GM18870 (cell line): ENCODE measurements around the gene MT1H.
A peak's percentile ranks its signal among the peaks of the same experiment; 100 is the strongest.
"Not testable (repeated sequence)": the region's sequence is repeated elsewhere in the genome, so short reads cannot be mapped to it uniquely, and the experiment has no call there.

ENCODE experiments used
- ATAC-seq: cut with Tn5 transposase; IDR thresholded peaks from one replicate; pipeline ENCODE4 v1.9.1; 2021; ENCODE audit warnings: moderate library complexity; ENCODE audit not compliant: unreplicated experiment

The MT1H gene

GRCh38 chr16:56662357-56663354 lies 7.0 kb upstream of the MT1H start:
- ATAC-seq, result no peak

GRCh38 chr16:56664506-56664905 lies 5.1 kb upstream of the MT1H start:
- no peak for ATAC-seq

- ATAC-seq, result not testable (repeated sequence)
Observed at GRCh38 chr16:56665286-56666261, 4.0 kb upstream of the MT1H start.

- no peak for ATAC-seq
Observed at GRCh38 chr16:56667581-56668571, 1.7 kb upstream of the MT1H start, which contains the start of gene MT1G. Gene MT1G, minus strand, starts transcription at chr16:56668065. Its CDS starts 72 bp downstream, at chr16:56667993.

GRCh38 chr16:56669840-56670619 lies 416 bp downstream of the MT1H start:
- no peak for ATAC-seq

- ATAC-seq, result no peak
Observed at GRCh38 chr16:56670620-56670934, 963 bp downstream of the MT1H start.

- ATAC-seq, result not testable (repeated sequence)
Observed at GRCh38 chr16:56671691-56672090, 2.1 kb downstream of the MT1H start.

- not testable (repeated sequence) for ATAC-seq
Observed at GRCh38 chr16:56672171-56672570, 2.6 kb downstream of the MT1H start.

GRCh38 chr16:56672761-56673536 lies 3.3 kb downstream of the MT1H start:
- no peak for ATAC-seq

- ATAC-seq, result no peak
Observed at GRCh38 chr16:56673921-56674320, 4.3 kb downstream of the MT1H start.

GRCh38 chr16:56674570-56674969 lies 5.0 kb downstream of the MT1H start:
- not testable (repeated sequence) for ATAC-seq

GRCh38 chr16:56675685-56676210 lies 6.1 kb downstream of the MT1H start:
- no peak for ATAC-seq

GRCh38 chr16:56677474-56677873 lies 7.9 kb downstream of the MT1H start:
- ATAC-seq, result no peak

- no peak for ATAC-seq
Observed at GRCh38 chr16:56679078-56679730, 9.6 kb downstream of the MT1H start.

GRCh38 chr16:56679818-56680217 lies 10.2 kb downstream of the MT1H start:
- ATAC-seq, result no peak

GRCh38 chr16:56681939-56682702 lies 12.5 kb downstream of the MT1H start, which contains the start of gene MT1X:
Gene MT1X, plus strand, starts transcription at chr16:56682470. Its CDS starts 71 bp downstream, at chr16:56682541.
- peak; percentile 79 for ATAC-seq
